H9 (cell line): ENCODE data around the gene ITPK1. TPM values are rescaled to one million over a fixed set of nuclear protein-coding genes. Genes with fewer than 3 reads are reported as not detected.

Experiments used
- DNase-seq: peaks from one replicate; pipeline ENCODE4 v3.0.0-alpha.2; 2017
- H2AFZ ChIP-seq: one replicate; pipeline ENCODE4 v1.6.1; 2013; ENCODE audit warnings: mild to moderate bottlenecking, low read length, control low read depth, moderate library complexity
- H2AK5ac ChIP-seq: 2 replicates; pipeline ENCODE4 v1.6.1; 2013; ENCODE audit warnings: low read length, control low read depth, mixed read lengths; ENCODE audit not compliant: insufficient read length
- H2BK120ac ChIP-seq: one replicate; pipeline ENCODE4 v1.6.1; 2013; ENCODE audit warnings: low read depth, mild to moderate bottlenecking, low read length, control low read depth, inconsistent platforms; ENCODE audit not compliant: poor library complexity, severe bottlenecking
- H2BK12ac ChIP-seq: 2 replicates; pipeline ENCODE4 v1.6.1; 2013; ENCODE audit warnings: low read length, control low read depth, mixed read lengths, low read depth; ENCODE audit not compliant: insufficient read length
- H2BK15ac ChIP-seq: 2 replicates; pipeline ENCODE4 v1.6.1; 2013; ENCODE audit warnings: low read depth, low read length, control low read depth
- H2BK20ac ChIP-seq: one replicate; pipeline ENCODE4 v1.6.1; 2013; ENCODE audit warnings: low read depth, mild to moderate bottlenecking, low read length, control low read depth, inconsistent platforms; ENCODE audit not compliant: poor library complexity, severe bottlenecking
- H2BK5ac ChIP-seq: 2 replicates; pipeline ENCODE4 v1.6.1; 2013; ENCODE audit warnings: low read length, control low read depth, mixed read lengths; ENCODE audit not compliant: insufficient read length
- H3K14ac ChIP-seq: 2 replicates; pipeline ENCODE4 v1.6.1; 2013; ENCODE audit warnings: low read length, control low read depth; ENCODE audit not compliant: insufficient read depth
- H3K18ac ChIP-seq: 2 replicates; pipeline ENCODE4 v1.6.1; 2013; ENCODE audit warnings: low read depth, mild to moderate bottlenecking, mixed read lengths, low read length, control low read depth; ENCODE audit not compliant: insufficient read length
- H3K23ac ChIP-seq: 2 replicates; pipeline ENCODE4 v1.6.1; 2013; ENCODE audit warnings: low read length, control low read depth, mixed read lengths, low read depth; ENCODE audit not compliant: insufficient read length
- H3K23me2 ChIP-seq: 2 replicates; pipeline ENCODE4 v1.6.1; 2013; ENCODE audit warnings: low read depth, mild to moderate bottlenecking, mixed read lengths, low read length, control low read depth; ENCODE audit not compliant: insufficient read length, poor library complexity, severe bottlenecking
- H3K27ac ChIP-seq: 2 replicates; pipeline ENCODE4 v1.5.1; 2013; ENCODE audit warnings: low read length, control low read depth, mixed read lengths, low read depth; ENCODE audit not compliant: insufficient read length
- H3K27me3 ChIP-seq: 2 replicates; pipeline ENCODE4 v1.6.1; 2013; ENCODE audit warnings: low read length, control low read depth, inconsistent platforms; ENCODE audit not compliant: insufficient read depth
- H3K4ac ChIP-seq: 2 replicates; pipeline ENCODE4 v1.6.1; 2013; ENCODE audit warnings: low read depth, mild to moderate bottlenecking, control low read depth, inconsistent platforms, low read length, moderate library complexity
- H3K4me1 ChIP-seq: 2 replicates; pipeline ENCODE4 v1.6.1; 2013; ENCODE audit warnings: low read length, control low read depth, inconsistent platforms; ENCODE audit not compliant: insufficient read depth
- H3K4me2 ChIP-seq: 2 replicates; pipeline ENCODE4 v1.6.1; 2013; ENCODE audit warnings: low read length, control low read depth, mixed read lengths; ENCODE audit not compliant: insufficient read length, insufficient read depth
- H3K56ac ChIP-seq: 2 replicates; pipeline ENCODE4 v1.6.1; 2013; ENCODE audit warnings: low read depth, mild to moderate bottlenecking, mixed read lengths, low read length, control low read depth; ENCODE audit not compliant: insufficient read length
- H3K79me1 ChIP-seq: 2 replicates; pipeline ENCODE4 v1.6.1; 2013; ENCODE audit warnings: low read depth, mild to moderate bottlenecking, moderate library complexity, low read length, control low read depth, inconsistent platforms; ENCODE audit not compliant: insufficient read depth, poor library complexity, severe bottlenecking
- H3K79me2 ChIP-seq: 2 replicates; pipeline ENCODE4 v1.6.1; 2013; ENCODE audit warnings: low read length, control low read depth, inconsistent platforms; ENCODE audit not compliant: insufficient read depth
- H3K9ac ChIP-seq: 2 replicates; pipeline ENCODE4 v1.6.1; 2013; ENCODE audit warnings: low read length, control low read depth, mixed read lengths; ENCODE audit not compliant: insufficient read length; ENCODE audit errors: extremely low read depth
- H3K9me3 ChIP-seq: one replicate; pipeline ENCODE4 v1.6.1; 2013; ENCODE audit warnings: low read depth, low read length, inconsistent platforms; ENCODE audit not compliant: control insufficient read depth
- H3T11ph ChIP-seq: one replicate; pipeline ENCODE4 v1.6.1; 2013; ENCODE audit warnings: mild to moderate bottlenecking, low read length, control low read depth, inconsistent platforms
- H4K20me1 ChIP-seq: one replicate; pipeline ENCODE4 v1.6.1; 2013; ENCODE audit not compliant: control insufficient read depth, insufficient read length, insufficient read depth
- H4K5ac ChIP-seq: 2 replicates; pipeline ENCODE4 v1.6.1; 2013; ENCODE audit warnings: low read depth, mild to moderate bottlenecking, mixed read lengths, low read length, control low read depth; ENCODE audit not compliant: insufficient read length
- H4K8ac ChIP-seq: replicated peaks from 2 replicates; pipeline ENCODE4 v1.6.1; 2013; ENCODE audit warnings: low read length, control low read depth, mixed read lengths, low read depth; ENCODE audit not compliant: insufficient read length
- H4K91ac ChIP-seq: 2 replicates; pipeline ENCODE4 v1.6.1; 2013; ENCODE audit warnings: low read depth, mild to moderate bottlenecking, moderate library complexity, mixed read lengths, low read length, control low read depth; ENCODE audit not compliant: insufficient read length
- H3K27ac Mint-ChIP-seq, 3 experiments: 2 replicates in 2 of 3; 3 replicates in 1 of 3; pipeline ENCODE4 v1.8.0; 2020 to 2021; ENCODE audit warnings: mixed read lengths in 3 of 3, mild to moderate bottlenecking in 1 of 3, moderate library complexity in 1 of 3
- H3K27me3 Mint-ChIP-seq: 2 replicates; pipeline ENCODE4 v1.8.0; 2021; ENCODE audit warnings: low read depth, mild to moderate bottlenecking, moderate library complexity, mixed read lengths
- H3K36me3 Mint-ChIP-seq, 3 experiments: 2 replicates in 2 of 3; 3 replicates in 1 of 3; pipeline ENCODE4 v1.8.0; 2020 to 2021; ENCODE audit warnings: low read depth in 3 of 3, mixed read lengths in 3 of 3; ENCODE audit not compliant: insufficient read depth in 1 of 3
- H3K4me1 Mint-ChIP-seq, 2 experiments: 2 replicates each; pipeline ENCODE4 v1.8.0; 2020; ENCODE audit warnings: mixed read lengths in 2 of 2
- H3K4me3 Mint-ChIP-seq, 2 experiments: 2 replicates in 1 of 2; 3 replicates in 1 of 2; pipeline ENCODE4 v1.8.0; 2020 to 2021; ENCODE audit warnings: mild to moderate bottlenecking in 2 of 2, mixed read lengths in 2 of 2, moderate library complexity in 1 of 2
- H3K9me3 Mint-ChIP-seq, 2 experiments: 2 replicates in 1 of 2; 3 replicates in 1 of 2; pipeline ENCODE4 v1.8.0; 2020; ENCODE audit warnings: mild to moderate bottlenecking in 2 of 2, mixed read lengths in 2 of 2, moderate library complexity in 1 of 2
- CTCF ChIP-seq: fragments of 200-600 bp; sonication (generic); conservative IDR thresholded peaks from 3 replicates; pipeline ENCODE4 v1.8.0; 2021; ENCODE audit warnings: antibody characterized with exemption, mild to moderate bottlenecking
- WGBS: extraction: QIAGEN DNeasy Blood & Tissue Kit; methylation state at CpG from one replicate; pipeline ENCODE4 v1.1.7; 2013; ENCODE audit warnings: missing lambda C conversion rate, low lambda C conversion rate, mixed read lengths; ENCODE audit not compliant: insufficient read length; ENCODE audit errors: extremely low coverage; 5-methylcytosine and 5-hydroxymethylcytosine counted together
- total RNA-seq: library from RNA; stranded (reverse); gene quantifications from 2 replicates; pipeline ENCODE4 v1.2.1, GENCODE V29; 2021

The ITPK1 gene
- total RNA-seq, 1 experiment from 2014 or later: 92.7 TPM

- H4K91ac ChIP-seq: no peak overlapping the region
- no peak overlapping the region for H2BK120ac ChIP-seq
- peaks cover 45% of the 10 kb centered on the region for H3K27me3 Mint-ChIP-seq
- H3K9me3 ChIP-seq: no peaks in the 10 kb centered on the region
- H2BK20ac ChIP-seq: no peak overlapping the region
- H4K20me1 ChIP-seq: no peaks in the 10 kb centered on the region
- no CpG with 5 or more reads among the region's 6 CpGs for WGBS
- no peak overlapping the region for H3K4me2 ChIP-seq
- no peak overlapping the region for H3K18ac ChIP-seq
- H4K5ac ChIP-seq: no peak overlapping the region
- no peak overlapping the region for H4K8ac ChIP-seq
- no peaks in the 10 kb centered on the region for H3K36me3 Mint-ChIP-seq
- no peak overlapping the region for H3K14ac ChIP-seq
- H3K79me2 ChIP-seq: no peaks in the 10 kb centered on the region
- H2BK5ac ChIP-seq: no peak overlapping the region
- no peak overlapping the region for H3K4me3 Mint-ChIP-seq
- no peaks in the 10 kb centered on the region for H3K4me1 ChIP-seq
- H3K4ac ChIP-seq: no peak overlapping the region
- no peak overlapping the region for H2AK5ac ChIP-seq
- no peak for TF ChIP-seq CTCF
- no peak overlapping the region for H2BK15ac ChIP-seq
- H3K27ac Mint-ChIP-seq: no peak overlapping the region
- H3K79me1 ChIP-seq: no peaks in the 10 kb centered on the region
- no peak overlapping the region for H2AFZ ChIP-seq
- peaks cover 2 to 5% of the 10 kb centered on the region in 2 experiments; a peak in 1 of 5 replicates for H3K9me3 Mint-ChIP-seq
- no peak overlapping the region for H3K27ac ChIP-seq
- H3T11ph ChIP-seq: no peak overlapping the region
- H3K23ac ChIP-seq: no peak overlapping the region
- H3K23me2 ChIP-seq: no peaks in the 10 kb centered on the region
- peaks cover 8 to 13% of the 10 kb centered on the region in 2 experiments for H3K4me1 Mint-ChIP-seq
- H3K27me3 ChIP-seq: peaks cover 4% of the 10 kb centered on the region; the same call in 1 of the 2 replicates
- DNase-seq: no peak
- no peak overlapping the region for H2BK12ac ChIP-seq
- no peak overlapping the region for H3K9ac ChIP-seq
- no peak overlapping the region for H3K56ac ChIP-seq
These were observed 208.9 kb downstream of the ITPK1 start for GRCh38 chr14:92906823-92907222.
